Epithelial cell of esophagus (primary cell): ENCODE data around the gene NHSL2.

ENCODE experiments used
- DNase-seq: peaks from one replicate; pipeline ENCODE4 v3.0.0; 2010; ENCODE audit warnings: low read depth
- H3K4me3 ChIP-seq: 2 replicates; pipeline ENCODE4 v1.5.1; 2011; ENCODE audit warnings: mild to moderate bottlenecking, low read length, control low read depth
- CTCF ChIP-seq: IDR thresholded peaks from 2 replicates; pipeline ENCODE4 v1.5.1; 2011; ENCODE audit warnings: low read depth, mild to moderate bottlenecking, low read length, control low read depth, inconsistent platforms; ENCODE audit not compliant: insufficient read depth; ENCODE audit errors: missing control alignments

Gene NHSL2

DNA sequence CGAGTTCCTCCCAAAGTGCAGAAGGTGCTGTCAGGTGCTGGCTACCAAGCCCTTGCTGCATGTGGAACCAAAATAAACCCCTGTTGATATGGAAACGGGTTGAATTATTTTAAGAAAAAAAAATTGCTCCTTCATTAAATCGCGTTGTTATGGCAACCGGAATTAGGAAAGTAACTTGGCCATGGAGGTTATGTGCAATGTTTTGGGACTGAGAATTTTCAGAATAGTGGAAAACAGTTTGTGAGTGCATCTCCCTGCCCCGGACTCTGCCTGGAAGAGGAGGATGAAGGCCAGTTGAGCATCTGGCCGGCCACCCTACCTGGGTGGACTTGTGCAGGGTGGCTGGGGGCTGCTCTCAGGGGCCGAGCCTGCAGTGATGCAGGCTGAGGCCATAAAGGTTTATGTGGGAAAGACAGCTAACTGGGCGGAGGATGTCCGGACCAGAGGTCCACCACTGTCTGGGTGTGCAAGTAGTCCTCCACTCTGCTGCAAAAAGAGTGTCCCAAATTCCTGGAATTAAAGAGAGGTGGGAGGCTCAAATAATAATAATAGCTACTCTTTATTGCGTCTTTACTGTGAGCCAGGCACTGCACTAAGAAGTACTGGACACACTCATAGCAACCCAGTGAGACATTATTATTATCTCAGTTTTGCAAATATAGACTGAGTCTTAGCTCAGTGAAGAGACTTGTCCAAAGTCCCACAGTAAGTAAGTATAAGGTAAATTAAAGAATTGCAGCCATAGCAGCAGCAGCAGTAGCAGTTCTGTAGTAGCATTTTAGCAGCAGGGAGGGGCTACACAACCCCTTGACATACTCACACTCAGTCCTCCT is 200.4 kb downstream of the NHSL2 start:
- H3K4me3 ChIP-seq = no peak overlapping the region
- DNase-seq = no peak
- no peak for TF ChIP-seq CTCF

DNA sequence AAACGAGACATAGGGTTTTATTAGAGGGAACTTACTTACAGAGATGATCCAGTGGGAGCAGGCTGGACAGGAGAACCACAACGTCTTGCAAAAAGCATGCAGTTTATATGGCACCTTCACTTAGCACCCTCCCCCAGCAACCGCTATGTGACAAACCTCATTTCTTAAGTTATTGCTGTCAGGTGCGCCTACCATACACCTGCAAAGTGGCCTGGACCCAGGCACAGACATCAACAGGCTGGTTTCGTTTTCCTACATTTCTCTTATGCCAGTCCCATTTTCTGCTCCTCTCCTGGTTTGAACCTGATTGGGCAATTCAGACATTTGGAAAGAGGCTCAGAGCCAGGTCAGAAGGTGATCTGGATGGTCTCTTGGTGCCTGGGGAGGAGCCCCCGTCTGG is 202.8 kb downstream of the NHSL2 start:
- H3K4me3 ChIP-seq = no peak overlapping the region
- TF ChIP-seq CTCF = no peak
- no peak for DNase-seq

DNA sequence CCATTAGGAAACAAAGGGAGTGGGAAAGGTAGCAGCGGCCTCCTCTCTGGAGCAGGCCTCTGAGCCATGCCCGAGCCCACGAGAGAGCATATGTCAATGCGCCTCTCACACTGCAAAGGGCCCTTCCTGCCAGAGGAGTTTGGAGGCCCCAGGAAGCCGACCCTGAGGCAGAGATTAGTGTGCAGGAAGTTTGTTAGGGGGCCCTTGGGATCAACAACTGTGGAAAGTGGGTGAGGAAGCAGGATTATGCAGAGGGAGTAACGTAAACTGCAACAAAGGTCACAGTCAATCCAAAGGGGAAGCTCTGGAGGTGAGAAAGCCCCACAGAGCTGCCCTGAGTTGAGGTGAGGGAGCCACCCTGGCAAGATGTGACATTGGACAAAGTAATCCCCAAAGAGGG is 203.7 kb downstream of the NHSL2 start:
- no peak for DNase-seq
- TF ChIP-seq CTCF = no peak
- no peak overlapping the region for H3K4me3 ChIP-seq

GRCh38 chrX:72114807-72115206 is 204.2 kb downstream of the NHSL2 start:
- DNase-seq = no peak
- TF ChIP-seq CTCF = no peak
- H3K4me3 ChIP-seq = no peak overlapping the region

DNA sequence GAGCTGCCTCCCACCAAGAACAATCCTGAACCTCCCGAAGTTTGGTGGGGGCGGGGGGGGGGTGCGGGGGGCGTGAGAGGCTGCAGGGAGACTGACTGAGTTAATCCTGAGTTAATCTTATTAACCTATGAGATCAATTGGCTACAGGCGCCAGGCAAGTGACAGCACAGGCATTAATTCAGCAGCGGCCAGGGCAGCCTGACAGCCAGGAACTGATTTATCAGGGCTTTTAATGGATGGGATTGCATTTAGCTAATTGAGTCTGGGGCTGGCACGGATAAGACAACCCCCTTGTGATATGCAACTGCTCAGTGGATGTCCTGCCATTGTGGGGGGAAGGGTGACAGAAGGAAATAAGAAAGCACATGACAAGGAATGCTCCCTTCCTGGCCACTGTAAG is 204.7 kb downstream of the NHSL2 start:
- DNase-seq = no peak
- TF ChIP-seq CTCF = no peak
- H3K4me3 ChIP-seq = no peak overlapping the region

GRCh38 chrX:72117636-72118210 is 207.1 kb downstream of the NHSL2 start:
- no peak for DNase-seq
- TF ChIP-seq CTCF = no peak
- H3K4me3 ChIP-seq = no peak overlapping the region

DNA sequence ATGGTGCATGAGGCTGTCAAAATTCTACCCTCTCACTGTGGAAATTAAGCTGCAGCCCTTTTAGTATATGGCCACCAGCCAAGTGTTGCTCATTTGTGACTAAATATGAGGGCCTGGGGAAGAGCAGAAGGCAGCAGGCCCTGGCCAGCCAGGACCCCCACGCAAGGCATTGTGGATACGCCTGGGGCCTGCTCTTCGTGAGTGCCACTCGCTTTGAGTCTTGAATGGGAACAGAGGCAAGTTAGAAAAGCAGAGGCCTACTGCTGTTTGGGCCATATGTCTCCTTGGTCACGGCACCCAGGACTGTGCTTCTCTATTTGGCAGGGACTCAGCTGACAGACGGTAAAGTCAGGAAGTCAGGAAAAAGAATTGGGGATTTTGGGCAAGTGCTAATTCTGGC is 210.2 kb downstream of the NHSL2 start:
- H3K4me3 ChIP-seq = no peak overlapping the region
- no peak for TF ChIP-seq CTCF
- no peak for DNase-seq
